HuH-7.5 (cell line): ENCODE data around the gene SPACA6.

Experiments used
- DNase-seq: peaks from one replicate; pipeline ENCODE4 v3.0.0; 2011; ENCODE audit warnings: low spot score

Gene SPACA6

GRCh38 chr19:51703575-51704515 is 10.7 kb downstream of the SPACA6 start:
- peak; percentile 80 for DNase-seq

- DNase-seq = no peak
Measured at GRCh38 chr19:51704626-51705025, 11.5 kb downstream of the SPACA6 start.

GRCh38 chr19:51706296-51706695 is 13.2 kb downstream of the SPACA6 start:
- DNase-seq = no peak

DNA sequence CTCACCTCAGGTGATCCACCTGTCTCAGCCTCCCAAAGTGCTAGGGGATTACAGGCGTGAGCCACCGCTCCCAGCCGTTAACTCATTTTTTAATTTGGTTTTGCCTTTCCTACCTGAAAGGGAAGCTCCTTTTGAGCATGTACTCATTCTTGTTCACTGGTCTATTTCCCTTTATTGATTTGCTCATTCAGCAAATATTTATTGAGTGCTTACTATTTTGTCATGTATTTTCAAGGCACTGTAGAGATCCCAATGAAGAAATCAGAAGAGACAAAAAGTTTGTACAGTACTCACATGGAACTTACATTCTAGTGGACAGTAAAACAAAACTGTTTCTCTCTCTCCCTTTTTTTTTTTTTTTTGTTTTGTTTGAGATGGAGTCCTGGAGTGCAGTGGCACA is 13.8 kb downstream of the SPACA6 start:
- no peak for DNase-seq

DNA sequence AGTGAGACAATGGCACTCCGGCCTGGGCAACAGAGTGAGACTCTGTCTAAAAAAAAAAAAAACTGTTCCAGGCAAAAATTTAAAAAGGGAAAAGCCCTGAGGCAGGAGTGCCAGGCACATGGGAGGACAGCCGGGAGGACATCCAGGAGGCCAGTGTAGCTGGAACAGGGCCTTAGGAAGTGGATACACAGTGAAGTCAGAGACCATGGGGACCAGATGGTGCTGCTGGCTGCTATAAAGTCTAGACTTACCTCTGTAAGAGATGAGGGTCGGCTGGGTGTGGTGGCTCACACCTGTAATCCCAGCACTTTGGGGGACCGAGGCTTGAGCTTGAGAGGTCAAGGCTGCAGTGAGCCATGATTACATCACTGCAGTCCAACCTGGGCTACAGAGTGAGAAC is 15.7 kb downstream of the SPACA6 start:
- DNase-seq = no peak

DNA sequence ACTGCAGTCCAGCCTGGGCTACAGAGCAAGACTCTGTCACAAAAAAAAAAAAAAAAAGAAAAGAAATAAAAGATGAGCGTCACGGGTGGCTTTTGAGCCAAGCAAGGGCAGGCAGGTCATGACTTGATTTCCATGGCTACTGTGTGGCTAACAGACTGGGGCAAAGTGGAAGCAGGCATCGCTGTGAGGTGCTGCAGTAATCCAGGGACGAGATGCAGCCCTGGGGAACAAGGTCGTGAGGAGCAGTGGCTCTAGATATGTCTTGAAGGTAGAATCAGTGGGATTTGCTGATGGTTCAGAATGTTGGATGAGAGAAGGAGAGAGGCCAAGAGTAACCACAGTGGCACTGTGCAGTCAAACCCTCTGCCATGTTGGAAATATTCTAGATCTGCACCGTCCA is 16.4 kb downstream of the SPACA6 start:
- DNase-seq = no peak

- no peak for DNase-seq
Measured at GRCh38 chr19:51710163-51710562, 17.0 kb downstream of the SPACA6 start.

DNA sequence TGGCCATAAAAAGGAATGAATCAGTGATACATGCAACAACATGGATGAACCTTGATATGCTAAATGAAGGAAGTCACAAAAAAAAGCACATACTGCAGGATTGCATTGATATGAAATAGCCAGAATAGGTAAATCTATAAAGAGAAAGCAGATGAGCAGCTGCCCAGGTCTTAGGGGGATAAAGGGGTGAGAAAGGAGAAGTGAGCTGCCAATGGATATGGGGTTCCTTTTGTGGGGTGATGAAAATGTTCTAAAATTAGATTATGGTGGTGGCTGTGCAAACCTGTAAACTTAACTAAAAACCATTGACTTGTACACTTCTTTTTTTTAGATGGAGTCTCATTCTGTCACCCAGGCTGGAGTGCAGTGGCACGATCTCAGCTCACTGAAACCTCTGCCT is 18.6 kb downstream of the SPACA6 start:
- DNase-seq = no peak

GRCh38 chr19:51712461-51713081 is 19.4 kb downstream of the SPACA6 start:
- DNase-seq = peak; percentile 43

GRCh38 chr19:51713319-51714285 is 20.5 kb downstream of the SPACA6 start:
- DNase-seq = no peak

DNA sequence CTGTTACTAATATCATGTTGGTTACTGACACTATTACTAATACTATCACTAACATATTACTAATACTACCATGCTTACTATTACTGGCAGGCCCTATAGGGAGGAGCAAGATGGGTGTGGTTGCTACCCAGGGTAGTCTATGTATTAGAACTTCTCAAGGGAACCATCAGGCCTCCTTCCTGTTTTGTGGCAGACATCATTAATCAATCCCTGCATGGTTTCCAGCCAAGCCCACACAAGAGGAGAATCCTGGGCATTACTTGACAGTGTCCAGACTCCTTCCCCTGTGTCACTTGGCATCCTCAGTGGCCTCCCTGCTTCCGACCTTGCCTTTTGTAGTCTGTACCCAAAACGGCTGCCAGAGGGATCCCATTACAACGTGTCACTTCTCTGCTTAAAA is 21.7 kb downstream of the SPACA6 start:
- DNase-seq = no peak

DNA sequence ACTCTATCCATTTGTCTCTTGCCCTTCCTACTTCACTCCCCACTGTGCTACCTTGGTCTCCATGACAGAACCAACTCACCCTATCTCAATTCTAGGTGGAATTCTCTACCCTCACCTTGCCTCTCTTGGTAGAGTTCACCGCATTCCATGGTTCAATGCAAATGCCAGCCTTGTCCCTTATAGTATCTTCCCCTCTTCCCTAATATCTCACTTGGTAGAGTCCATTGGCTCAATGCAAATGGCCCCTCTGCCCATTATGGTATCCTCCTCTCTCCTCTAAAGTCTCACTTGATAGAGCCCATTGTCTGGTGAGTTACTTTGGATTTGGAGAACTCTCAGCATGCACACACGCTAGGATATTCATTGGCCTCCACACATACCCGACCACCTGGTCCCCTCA is 22.7 kb downstream of the SPACA6 start:
- no peak for DNase-seq

DNA sequence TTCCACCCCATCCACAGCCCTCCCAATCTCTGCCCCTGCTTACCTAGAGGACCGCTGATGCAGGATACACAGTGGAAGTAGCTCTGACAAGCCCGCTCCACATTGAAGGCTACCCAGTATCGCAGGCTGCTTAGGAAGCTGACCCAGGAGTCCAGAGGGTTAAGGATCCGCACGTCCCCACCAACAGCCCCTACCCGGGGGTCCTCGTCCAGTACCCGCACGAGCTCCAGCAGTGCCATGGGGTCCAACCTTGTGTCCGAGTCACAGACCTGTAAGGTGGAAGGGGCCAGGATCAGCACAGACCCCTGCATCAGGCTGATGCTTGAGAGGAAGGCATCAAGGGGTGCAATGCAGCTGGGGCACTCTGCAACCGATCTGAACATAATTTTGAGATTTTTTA is 23.8 kb downstream of the SPACA6 start:
- DNase-seq = no peak

- DNase-seq = no peak
Measured at GRCh38 chr19:51719251-51719988, 26.3 kb downstream of the SPACA6 start.

- no peak for DNase-seq
Measured at GRCh38 chr19:51721905-51722304, 28.8 kb downstream of the SPACA6 start.

- no peak for DNase-seq
Measured at GRCh38 chr19:51722492-51722891, 29.4 kb downstream of the SPACA6 start.

DNA sequence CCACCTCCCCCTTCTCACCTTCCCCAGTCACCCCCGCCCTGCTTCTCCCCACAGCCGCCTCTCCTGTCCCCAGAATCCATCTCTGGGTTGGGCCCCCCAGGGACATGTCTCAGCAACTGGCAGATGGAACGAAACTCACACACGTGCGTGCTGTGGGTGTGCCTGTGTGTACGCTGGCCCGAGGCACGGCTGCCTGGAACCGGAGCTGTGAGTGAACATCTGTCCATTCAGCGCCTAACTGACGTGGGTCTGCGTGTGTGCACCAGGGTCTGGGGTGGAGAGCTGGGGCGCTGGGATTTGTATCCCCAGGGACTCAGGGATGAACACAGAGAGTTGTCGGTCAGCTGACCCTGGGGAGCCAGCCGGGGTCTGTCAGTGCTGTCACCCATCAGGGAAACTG is 31.4 kb downstream of the SPACA6 start:
- DNase-seq = no peak

DNA sequence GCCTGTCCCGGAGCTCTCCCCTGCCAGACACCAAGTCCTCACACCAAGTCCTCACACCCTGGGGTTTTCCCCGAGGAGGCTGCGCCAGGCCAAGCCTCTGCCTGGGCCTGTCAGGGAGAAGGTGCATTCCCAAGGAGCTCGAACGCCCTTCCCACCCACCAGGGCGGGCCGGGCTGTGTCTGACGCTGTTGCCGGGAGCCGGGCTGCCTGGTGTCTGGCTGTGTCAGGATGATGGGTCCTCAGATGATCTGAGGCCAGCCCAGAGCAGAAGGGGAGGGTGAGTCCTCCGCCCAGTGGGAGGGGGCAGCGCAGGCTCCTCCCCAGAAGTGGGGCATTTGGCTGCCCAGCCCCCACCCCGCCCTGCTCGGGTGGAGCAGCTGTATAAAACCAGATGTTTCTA is 32.9 kb downstream of the SPACA6 start:
- no peak for DNase-seq

- no peak for DNase-seq
Measured at GRCh38 chr19:51727349-51727880, 34.3 kb downstream of the SPACA6 start.

- no peak for DNase-seq
Measured at GRCh38 chr19:51729781-51730180, 36.7 kb downstream of the SPACA6 start.

- DNase-seq = no peak
Measured at GRCh38 chr19:51733742-51734522, 40.8 kb downstream of the SPACA6 start.
